Epithelial cell of alveolus of lung (primary cell): Measurements from ENCODE around the gene CADM1. TPM values are rescaled to one million over a fixed set of nuclear protein-coding genes. Genes with fewer than 3 reads are reported as not detected.

Source experiments
- total RNA-seq: library from RNA; depleted of rRNA; stranded (reverse); fragments of >200 nt; gene quantifications from 2 replicates; pipeline ENCODE4 v1.2.1, GENCODE V29; 2015

The CADM1 gene
- total RNA-seq = 3.7 and 19.9 TPM in 2 replicates

DNA sequence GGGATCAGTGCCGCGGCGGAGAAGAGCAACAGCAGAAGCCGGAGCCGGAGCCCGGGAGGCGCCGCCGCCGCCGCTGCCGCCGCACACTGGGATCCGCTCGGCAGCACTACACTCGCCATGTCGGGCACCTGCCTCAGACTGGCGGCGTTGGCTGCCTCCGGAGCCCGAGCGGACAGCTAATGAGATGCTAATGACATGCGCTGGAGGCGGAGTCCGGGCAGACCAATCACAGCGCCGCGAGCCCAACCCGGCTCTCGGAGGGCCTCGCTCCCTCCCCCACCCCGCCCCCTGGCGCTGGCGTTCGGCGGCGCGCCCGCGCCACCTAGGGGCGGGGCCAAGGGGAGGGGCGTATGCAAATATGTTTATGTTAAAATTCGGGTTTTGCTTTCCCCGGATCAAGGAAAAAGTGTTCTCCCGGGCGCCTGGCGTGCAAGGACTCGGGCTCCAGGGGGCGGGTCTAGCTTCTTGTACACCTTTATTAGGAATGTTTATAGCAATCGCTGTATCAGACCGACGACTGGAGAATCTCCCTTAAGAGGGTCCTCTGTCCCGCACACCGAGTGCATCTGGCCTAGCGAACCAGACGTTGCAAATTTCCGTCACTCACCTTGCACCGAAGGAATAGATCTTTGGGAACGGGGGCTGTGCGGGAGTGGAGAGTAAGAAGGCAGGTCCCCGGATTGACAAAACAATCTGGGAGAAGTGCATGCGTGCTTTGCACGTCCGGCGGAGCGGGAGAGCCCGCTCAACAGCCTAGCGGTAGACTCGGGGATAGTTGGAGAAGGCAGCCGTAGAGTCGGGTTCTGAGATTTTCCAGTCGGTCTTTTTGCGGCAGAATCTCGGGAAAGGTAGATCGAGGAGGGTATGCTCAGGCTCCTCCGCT lies at the start of gene CADM1:
Gene CADM1 (minus strand): TSS at position 140 of the 883 bp plus-strand sequence.

